Panc1 (cell line): ENCODE data around the gene LENEP. TPM values are rescaled to one million over a fixed set of nuclear protein-coding genes. Genes with fewer than 3 reads are reported as not detected.

Source experiments
- ATAC-seq: fragments of 200-7000 bp; cut with Tn5 transposase; 2 replicates; pipeline ENCODE4 v1.9.1; 2020; ENCODE audit warnings: mild to moderate bottlenecking, moderate library complexity
- BruUV-seq: library from RNA; stranded (reverse); fragments of 400-500 nt; replicated peaks from 2 replicates; lab custom pipeline; 2021; lab: Mats Ljungman, UMichigan
- CTCF ChIA-PET: fragments of 300-600 bp; sonication (Branson Sonifier 250); formaldehyde crosslinking; loops from one replicate; lab custom pipeline; 2022; ENCODE audit warnings: antibody characterized with exemption; lab: Charles Lee
- POLR2A ChIA-PET: fragments of 300-600 bp; sonication (Branson Sonifier 250); formaldehyde crosslinking; loops from one replicate; lab custom pipeline; 2022; ENCODE audit warnings: antibody characterized with exemption; lab: Charles Lee
- DNase-seq: peaks from one replicate; pipeline ENCODE4 v3.0.0-alpha.2; 2010; ENCODE audit warnings: low read depth, low spot score
- H3K27ac ChIP-seq: 2 replicates; pipeline ENCODE4 v1.5.1; 2011; ENCODE audit warnings: mild to moderate bottlenecking, low read length, inconsistent platforms
- H3K27me3 ChIP-seq: fragments of 200-500 bp; sonication (Bioruptor generic); 2 replicates; pipeline ENCODE4 v1.6.0; 2014; ENCODE audit warnings: low read length, inconsistent platforms; ENCODE audit not compliant: control insufficient read depth, insufficient read depth
- H3K36me3 ChIP-seq: fragments of 200-500 bp; sonication (Bioruptor generic); 2 replicates; pipeline ENCODE4 v1.5.1; 2014; ENCODE audit warnings: inconsistent platforms, mild to moderate bottlenecking, low read length, moderate library complexity; ENCODE audit not compliant: control insufficient read depth, insufficient read depth
- H3K4me1 ChIP-seq: 2 replicates; pipeline ENCODE4 v1.5.1; 2011; ENCODE audit warnings: inconsistent platforms, mild to moderate bottlenecking, low read length, moderate library complexity; ENCODE audit not compliant: control insufficient read depth, insufficient read depth
- H3K4me3 ChIP-seq, 2 experiments: 2 replicates each; pipeline ENCODE4 v1.5.1; 2011 to 2012; ENCODE audit warnings: low read depth in 2 of 2, low read length in 2 of 2, mild to moderate bottlenecking in 2 of 2, inconsistent platforms in 1 of 2, moderate library complexity in 1 of 2
- H3K9me3 ChIP-seq: fragments of 200-500 bp; sonication (Bioruptor generic); 2 replicates; pipeline ENCODE4 v1.5.1; 2014; ENCODE audit warnings: low read depth, mild to moderate bottlenecking, inconsistent platforms, low read length, moderate library complexity; ENCODE audit not compliant: control insufficient read depth, insufficient read depth
- CTCF ChIP-seq: fragments of 450-650 bp; IDR thresholded peaks from 2 replicates; pipeline ENCODE4 v1.5.1; 2017; ENCODE audit warnings: mild to moderate bottlenecking
- POLR2AphosphoS5 ChIP-seq: IDR thresholded peaks from 2 replicates; pipeline ENCODE4 v1.6.1; 2012; ENCODE audit warnings: mild to moderate bottlenecking, low read depth, low read length, moderate library complexity
- REST ChIP-seq, 2 experiments: IDR thresholded peaks; 2 replicates each; pipeline ENCODE4 v1.6.1; 2011 to 2012; ENCODE audit warnings: low read depth in 2 of 2, control low read depth in 1 of 2, low read length in 1 of 2, mild to moderate bottlenecking in 1 of 2, moderate library complexity in 1 of 2; ENCODE audit not compliant: insufficient read depth in 1 of 2
- SIN3A ChIP-seq: IDR thresholded peaks from 2 replicates; pipeline ENCODE4 v1.6.1; 2012; ENCODE audit warnings: low read depth, mild to moderate bottlenecking, low read length, moderate library complexity, borderline replicate concordance; ENCODE audit not compliant: insufficient read depth
- TCF7L2 ChIP-seq: IDR thresholded peaks from 2 replicates; pipeline ENCODE4 v1.6.1; 2011; ENCODE audit warnings: mild to moderate bottlenecking, low read depth, low read length, inconsistent platforms
- in situ Hi-C: cut with HindIII; loops from 2 replicates; pipeline ENCODE4 v1.10.0; 2016; ENCODE audit warnings: low sequenced_read_pairs, low pct_unique_long_range_greater_than_20kb
- intact Hi-C: fragments of 100-400 bp; cut with micrococcal nuclease; formaldehyde crosslinking; loops from one replicate; pipeline ENCODE4 v1.10.0; 2022; ENCODE audit not compliant: unreplicated experiment
- total RNA-seq: library from RNA; stranded (reverse); gene quantifications from one replicate; pipeline ENCODE4 v1.2.1, GENCODE V29; 2021; ENCODE audit not compliant: unreplicated experiment

LENEP gene
- total RNA-seq, 1 experiment from 2014 or later, result 0.67 TPM

- Histone ChIP-seq H3K36me3 (peaks cover 3% of the 10 kb centered on the region; the same call in 1 of the 2 replicates), H3K27ac (peak overlapping the region; percentile 94), H3K4me1 (peaks cover 25% of the 10 kb centered on the region), H3K4me3 (peak overlapping the region; percentile 69 to 74), H3K9me3 (no peaks in the 10 kb centered on the region), H3K27me3 (no peaks in the 10 kb centered on the region)
- ATAC-seq (peak; percentile 66), DNase-seq (no peak)
- CTCF ChIA-PET, result interaction anchor here (0.7 to 1.8 kb wide), 2 partner anchors 16 to 166 kb away, joined by 3 to 6 read pairs; no protein-coding TSS in a partner anchor
- POLR2A ChIA-PET, result interaction anchor here (0.7 kb wide), 1 partner anchor 27 kb away, joined by 3 read pairs; the partner anchor contains the start of gene CKS1B
- intact Hi-C loops, result loop anchor here (5.0 kb wide), 1 partner anchor 274 kb away; no protein-coding TSS in a partner anchor
- no peak for TF ChIP-seq CTCF
- TF ChIP-seq TCF7L2, result peak; percentile 26; the same call in 1 of the 2 replicates
- TF ChIP-seq POLR2AphosphoS5, result peak; percentile 55; the same call in 1 of the 2 replicates
- no TSS peak for BruUV-seq
- in situ Hi-C loops, result no loop called here
Measured at GRCh38 chr1:155000726-155001424, 7.5 kb downstream of the LENEP start.

DNA sequence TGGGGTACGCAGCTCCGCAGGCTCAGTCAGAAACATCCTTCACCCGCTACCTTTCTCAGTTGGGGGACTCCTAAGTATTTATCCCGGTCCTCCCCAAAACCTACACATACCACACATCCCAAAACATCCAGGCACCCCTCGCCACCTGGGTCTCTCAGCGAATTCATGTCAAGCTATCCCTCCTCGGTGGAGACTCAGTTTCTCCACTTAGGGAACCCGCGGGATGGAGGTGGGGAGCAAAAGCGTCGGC is 8.0 kb downstream of the LENEP start:
- POLR2A ChIA-PET, result interaction anchor here (0.7 kb wide), 1 partner anchor 27 kb away, joined by 3 read pairs; the partner anchor contains the start of gene CKS1B
- H3K27me3 ChIP-seq, result no peaks in the 10 kb centered on the region
- DNase-seq (no peak), ATAC-seq (peak; percentile 4; the same call in 1 of the 2 replicates)
- TF ChIP-seq SIN3A, result no peak
- TF ChIP-seq CTCF, result no peak
- no peak for TF ChIP-seq POLR2AphosphoS5
- no peak for TF ChIP-seq REST (IDR thresholded peaks at IDR 0.05; ENCODE audit: insufficient read depth in 1 of 2, low read depth in 2 of 2, low read length in 1 of 2)
- intact Hi-C loops (loop anchor here (5.0 kb wide), 1 partner anchor 274 kb away; no protein-coding TSS in a partner anchor), in situ Hi-C loops (no loop called here)
- H3K9me3 ChIP-seq, result no peaks in the 10 kb centered on the region
- BruUV-seq, result TSS peak; percentile 81
- peaks cover 3% of the 10 kb centered on the region; the same call in 1 of the 2 replicates for H3K36me3 ChIP-seq
- H3K4me1 ChIP-seq, result peaks cover 29% of the 10 kb centered on the region
- peak overlapping the region; percentile 69 to 74 for H3K4me3 ChIP-seq
- H3K27ac ChIP-seq, result peak overlapping the region; percentile 94
- CTCF ChIA-PET, result interaction anchor here (0.7 to 1.8 kb wide), 2 partner anchors 16 to 165 kb away, joined by 3 to 6 read pairs; no protein-coding TSS in a partner anchor
